ENCODE measurements around the gene MB21D2. TPM values are rescaled to one million over a fixed set of nuclear protein-coding genes. Genes with fewer than 3 reads are reported as not detected.
"Not testable (repeated sequence)": the region's sequence is repeated elsewhere in the genome, so short reads cannot be mapped to it uniquely, and the experiment has no call there.

The MB21D2 gene
- total and polyA plus RNA-seq, 2 experiments from 2014 or later: 8.1 to 35.9 TPM

GRCh38 chr3:192778508-192778907 lies 139.1 kb downstream of the MB21D2 start:
- peaks cover 30% of the 10 kb centered on the region for H3K9me3 Mint-ChIP-seq
- H3K27ac ChIP-seq (ENCODE audit: low read depth): no peak overlapping the region
- no peak for ATAC-seq
- H3K27me3 ChIP-seq (ENCODE audit: insufficient read depth): no peaks in the 10 kb centered on the region
- H3K36me3 Mint-ChIP-seq (ENCODE audit: low read depth): peaks cover 23% of the 10 kb centered on the region
- H4K20me1 ChIP-seq (replicated peaks; ENCODE audit: insufficient read depth): no peaks in the 10 kb centered on the region
- H3K4me3 Mint-ChIP-seq: no peak overlapping the region
- TF ChIP-seq, protein P1, sequence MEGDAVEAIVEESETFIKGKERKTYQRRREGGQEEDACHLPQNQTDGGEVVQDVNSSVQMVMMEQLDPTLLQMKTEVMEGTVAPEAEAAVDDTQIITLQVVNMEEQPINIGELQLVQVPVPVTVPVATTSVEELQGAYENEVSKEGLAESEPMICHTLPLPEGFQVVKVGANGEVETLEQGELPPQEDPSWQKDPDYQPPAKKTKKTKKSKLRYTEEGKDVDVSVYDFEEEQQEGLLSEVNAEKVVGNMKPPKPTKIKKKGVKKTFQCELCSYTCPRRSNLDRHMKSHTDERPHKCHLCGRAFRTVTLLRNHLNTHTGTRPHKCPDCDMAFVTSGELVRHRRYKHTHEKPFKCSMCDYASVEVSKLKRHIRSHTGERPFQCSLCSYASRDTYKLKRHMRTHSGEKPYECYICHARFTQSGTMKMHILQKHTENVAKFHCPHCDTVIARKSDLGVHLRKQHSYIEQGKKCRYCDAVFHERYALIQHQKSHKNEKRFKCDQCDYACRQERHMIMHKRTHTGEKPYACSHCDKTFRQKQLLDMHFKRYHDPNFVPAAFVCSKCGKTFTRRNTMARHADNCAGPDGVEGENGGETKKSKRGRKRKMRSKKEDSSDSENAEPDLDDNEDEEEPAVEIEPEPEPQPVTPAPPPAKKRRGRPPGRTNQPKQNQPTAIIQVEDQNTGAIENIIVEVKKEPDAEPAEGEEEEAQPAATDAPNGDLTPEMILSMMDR (conservative IDR thresholded peaks at IDR 0.05; ENCODE audit: low read depth in 2 of 2): no peak
- TF ChIP-seq ZNF114 (CRISPR knock-in tag; IDR thresholded peaks at IDR 0.05): no peak
- no peak for TF ChIP-seq STAT1 (IDR thresholded peaks at IDR 0.05; ENCODE audit: unreplicated experiment)
- no peak for TF ChIP-seq ZNF331 (CRISPR knock-in tag; IDR thresholded peaks at IDR 0.05; ENCODE audit: low read depth)
- no peak for TF ChIP-seq JUNB (IDR thresholded peaks at IDR 0.05; ENCODE audit: unreplicated experiment)
- no peak for TF ChIP-seq EZH2phosphoT487 (IDR thresholded peaks at IDR 0.05; ENCODE audit: unreplicated experiment)
- no peak for TF ChIP-seq ETS1 (IDR thresholded peaks at IDR 0.05)
- no peak for TF ChIP-seq EZH2 (IDR thresholded peaks at IDR 0.05; ENCODE audit: low read depth, unreplicated experiment)
- no peak for TF ChIP-seq REST (IDR thresholded peaks at IDR 0.05; ENCODE audit: unreplicated experiment)
- no peak for TF ChIP-seq POLR2AphosphoS5 (IDR thresholded peaks at IDR 0.05; ENCODE audit: low read depth)
- TF ChIP-seq NANOG (IDR thresholded peaks at IDR 0.05; ENCODE audit: borderline replicate concordance): no peak
- TF ChIP-seq CREB1 (CRISPR knock-in tag; IDR thresholded peaks at IDR 0.05; ENCODE audit: low read depth): no peak
- no peak overlapping the region for H3K4me3 ChIP-seq
- H3K4me2 ChIP-seq: no peak overlapping the region
- no peaks in the 10 kb centered on the region for H3K4me1 Mint-ChIP-seq
- no peaks in the 10 kb centered on the region for H3K79me2 ChIP-seq (replicated peaks; ENCODE audit: insufficient read depth)
- H3K27ac Mint-ChIP-seq: no peak overlapping the region
- no peaks in the 10 kb centered on the region for H3F3A ChIP-seq (replicated peaks; ENCODE audit: low read depth)
- H2AFZ ChIP-seq: no peak overlapping the region
- H3K4me1 ChIP-seq (ENCODE audit: insufficient read depth): no peaks in the 10 kb centered on the region
- H3K27me3 Mint-ChIP-seq (ENCODE audit: insufficient read depth, low read depth, poor library complexity): no peaks in the 10 kb centered on the region
- no peak for DNase-seq (ENCODE audit: low spot score)
- H3K9me2 ChIP-seq (ENCODE audit: insufficient read depth): no peaks in the 10 kb centered on the region
- H3K36me3 ChIP-seq (ENCODE audit: insufficient read depth): peaks cover 13% of the 10 kb centered on the region

- not testable (repeated sequence) for H3K4me1 ChIP-seq (ENCODE audit: insufficient read depth); ATAC-seq; H3K27ac ChIP-seq (ENCODE audit: low read depth); H3K4me3 ChIP-seq; H3K27me3 Mint-ChIP-seq (ENCODE audit: insufficient read depth, low read depth, poor library complexity); H3K9me2 ChIP-seq (ENCODE audit: insufficient read depth); H3K4me1 Mint-ChIP-seq; H3K27ac Mint-ChIP-seq; DNase-seq (ENCODE audit: low spot score); H3F3A ChIP-seq (replicated peaks; ENCODE audit: low read depth); H3K79me2 ChIP-seq (replicated peaks; ENCODE audit: insufficient read depth); H4K20me1 ChIP-seq (replicated peaks; ENCODE audit: insufficient read depth); H3K4me3 Mint-ChIP-seq; H3K27me3 ChIP-seq (ENCODE audit: insufficient read depth); H3K4me2 ChIP-seq; H2AFZ ChIP-seq
- Mint-ChIP-seq H3K9me3 (peaks cover 35% of the 10 kb centered on the region), H3K36me3 (ENCODE audit: low read depth) (peaks cover 24% of the 10 kb centered on the region)
- H3K36me3 ChIP-seq (ENCODE audit: insufficient read depth): peaks cover 13% of the 10 kb centered on the region
These were observed 143.3 kb downstream of the MB21D2 start for GRCh38 chr3:192774341-192774740.

Measured in GM23338 (cell line).